Measurements from ENCODE around the gene EMP2.
"Not testable (repeated sequence)": the region's sequence is repeated elsewhere in the genome, so short reads cannot be mapped to it uniquely, and the experiment has no call there.

EMP2 gene

GRCh38 chr16:10547708-10548107, 32.7 kb downstream of the EMP2 start:
- DNase-seq = no peak

DNA sequence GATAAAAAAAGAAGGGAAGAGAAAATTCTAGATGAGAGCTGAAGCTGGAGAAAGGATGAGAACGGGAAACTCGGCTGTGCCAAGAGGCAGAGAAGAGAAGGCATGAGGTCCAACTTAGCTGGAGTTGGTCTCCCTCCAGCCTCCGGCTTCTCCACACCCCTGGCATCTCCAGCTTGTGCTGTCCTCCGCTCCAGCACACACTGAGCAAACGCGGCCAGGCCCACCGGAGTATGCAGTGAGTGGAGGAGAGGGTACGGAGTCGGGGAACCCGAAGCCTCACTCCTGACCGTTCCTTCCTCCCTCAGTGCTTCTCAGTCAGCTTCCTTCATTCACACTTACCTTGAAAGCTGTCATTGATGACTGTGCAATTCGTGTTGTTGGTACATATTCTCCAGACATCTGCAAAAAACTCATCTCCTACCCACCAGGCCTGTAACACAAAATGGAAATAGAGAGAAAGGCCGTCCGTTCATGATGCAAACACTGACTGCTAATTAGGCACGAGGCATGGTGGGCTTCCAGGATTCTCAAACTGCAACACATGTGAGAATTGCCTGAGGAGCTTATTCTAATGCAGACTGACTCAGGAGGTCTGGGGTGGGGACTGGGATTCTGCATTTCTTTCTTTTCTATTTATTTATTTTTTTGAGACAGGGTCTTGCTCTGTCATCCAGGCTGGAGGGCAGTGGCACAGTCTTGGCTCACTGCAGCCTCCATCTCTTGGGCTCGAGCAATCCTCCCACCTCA, 37.0 kb downstream of the EMP2 start:
- no peak for DNase-seq

- no peak for DNase-seq
Observed at GRCh38 chr16:10541366-10541765, 39.0 kb downstream of the EMP2 start.

- DNase-seq = no peak
Observed at GRCh38 chr16:10539793-10540192, 40.6 kb downstream of the EMP2 start.

- DNase-seq = no peak
Observed at GRCh38 chr16:10539236-10539635, 41.2 kb downstream of the EMP2 start.

DNA sequence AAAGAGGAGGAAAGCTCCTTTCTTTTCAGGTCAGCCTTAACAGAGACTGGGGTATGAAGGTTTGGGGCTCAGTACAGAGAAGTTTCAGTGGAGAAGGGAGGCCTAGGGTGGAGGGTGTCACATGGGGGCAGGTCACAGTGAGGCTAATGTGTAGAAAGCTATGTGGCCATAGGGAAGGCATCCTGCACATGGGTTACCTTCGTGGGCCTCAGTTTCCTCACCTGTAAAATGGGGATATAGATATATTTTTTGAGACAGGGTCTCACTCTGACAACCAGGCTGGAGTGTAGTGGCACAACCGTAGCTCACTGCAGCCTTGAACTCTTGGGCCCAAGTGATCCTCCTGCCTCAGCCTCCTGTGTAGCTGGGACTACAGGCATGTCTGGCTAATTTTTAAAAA, 41.8 kb downstream of the EMP2 start:
- DNase-seq = no peak

DNA sequence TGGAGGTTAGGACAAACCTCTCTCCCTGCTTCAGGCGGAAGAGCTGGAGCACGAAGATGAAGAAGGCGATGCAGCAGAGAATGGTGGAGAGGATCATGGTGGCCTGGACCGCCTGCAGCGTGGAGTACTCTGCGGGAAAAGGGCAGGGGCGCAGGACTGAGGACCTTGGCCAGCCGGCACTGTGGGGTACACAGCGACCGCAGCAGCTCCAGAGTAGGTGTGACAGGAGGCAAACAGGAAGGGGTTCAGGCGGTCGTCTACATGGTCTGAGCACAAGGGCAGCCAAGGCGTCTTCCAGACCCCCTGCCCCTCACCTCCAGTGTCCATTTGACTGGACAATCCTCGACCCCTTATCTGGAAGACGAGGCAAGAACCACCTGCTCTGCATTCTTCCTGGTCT, 42.5 kb downstream of the EMP2 start:
- no peak for DNase-seq

- DNase-seq = no peak
Observed at GRCh38 chr16:10536814-10537389, 43.5 kb downstream of the EMP2 start.

DNA sequence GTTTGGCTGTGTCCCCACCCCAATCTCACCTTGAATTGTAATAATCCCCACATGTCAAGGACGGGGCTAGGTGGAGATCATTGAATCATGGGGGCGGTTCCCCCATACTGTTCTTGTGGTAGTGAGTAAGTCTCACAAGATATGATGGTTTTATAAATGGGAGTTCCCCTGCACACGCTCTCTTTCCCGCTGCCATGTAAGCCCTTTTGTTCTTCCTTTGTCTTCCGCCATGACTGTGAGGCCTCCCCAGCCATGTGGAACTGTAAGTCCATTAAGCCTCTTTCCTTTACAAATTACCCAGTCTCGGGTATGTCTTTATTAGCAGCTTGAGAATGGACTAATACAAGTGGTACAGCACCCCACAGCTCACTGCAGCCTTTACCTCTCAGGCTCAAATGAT, 44.1 kb downstream of the EMP2 start:
- not testable (repeated sequence) for DNase-seq

GRCh38 chr16:10535461-10535860, 44.9 kb downstream of the EMP2 start:
- DNase-seq = no peak

DNA sequence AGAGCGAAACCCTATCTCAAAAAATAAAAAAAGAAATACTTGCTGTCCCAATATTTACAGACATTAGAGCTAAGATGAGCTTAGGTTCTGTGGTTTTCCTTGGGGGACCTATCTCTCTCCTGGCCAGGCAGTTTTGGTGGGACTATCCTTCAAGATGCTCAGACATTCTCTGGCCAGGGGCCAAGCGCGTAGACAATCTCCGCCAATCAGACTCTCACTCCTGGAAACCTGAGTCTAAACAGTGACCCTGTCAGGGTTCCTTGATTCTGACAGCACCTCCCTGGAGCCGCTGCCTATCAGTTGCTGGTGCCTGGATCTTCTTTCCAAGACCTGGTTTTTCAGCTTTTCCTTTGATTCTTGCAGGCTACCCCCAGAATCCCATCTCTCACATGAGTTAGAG, 45.6 kb downstream of the EMP2 start:
- no peak for DNase-seq

- not testable (repeated sequence) for DNase-seq
Observed at GRCh38 chr16:10533612-10534011, 46.8 kb downstream of the EMP2 start.

- DNase-seq = no peak
Observed at GRCh38 chr16:10531582-10531981, 48.8 kb downstream of the EMP2 start.

GRCh38 chr16:10530685-10531084, 49.7 kb downstream of the EMP2 start:
- no peak for DNase-seq

DNA sequence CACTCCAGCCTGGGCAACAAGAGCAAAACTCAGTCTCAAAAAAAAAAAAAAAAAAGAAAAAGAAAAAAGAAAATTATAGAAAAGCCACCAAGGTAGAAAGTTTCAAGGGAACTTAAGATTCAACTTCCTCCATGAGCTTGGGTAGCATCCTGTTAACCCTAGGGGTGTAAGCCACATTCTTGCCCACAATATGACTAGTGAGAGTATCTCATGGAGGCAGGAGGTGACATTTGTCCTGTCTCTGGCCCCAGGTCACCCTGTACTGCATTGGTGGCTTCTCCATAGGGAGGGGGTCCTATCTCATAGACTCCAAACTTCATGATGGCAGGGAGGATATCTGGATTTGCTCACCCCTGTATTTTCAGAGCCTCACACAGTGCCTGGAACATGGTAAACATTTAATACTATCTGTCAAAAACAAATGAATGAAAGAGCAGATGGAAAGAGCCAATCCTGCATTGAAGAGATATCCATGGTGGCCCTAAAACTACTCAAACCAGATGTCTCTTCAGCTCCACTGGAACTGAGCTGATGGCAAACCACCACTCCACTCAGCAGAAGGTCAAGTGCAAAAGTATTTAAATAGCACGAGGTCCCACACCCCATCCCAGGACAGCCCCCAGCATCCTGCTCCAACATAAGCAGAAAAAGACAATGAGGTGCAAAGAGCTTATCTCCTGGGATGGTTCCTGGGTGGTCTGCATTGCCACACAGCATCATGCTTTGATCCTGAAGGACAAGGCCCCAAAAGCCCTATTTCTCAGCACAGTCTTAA, 50.3 kb downstream of the EMP2 start:
- no peak for DNase-seq

GRCh38 chr16:10528635-10529034, 51.8 kb downstream of the EMP2 start:
- no peak for DNase-seq

DNA sequence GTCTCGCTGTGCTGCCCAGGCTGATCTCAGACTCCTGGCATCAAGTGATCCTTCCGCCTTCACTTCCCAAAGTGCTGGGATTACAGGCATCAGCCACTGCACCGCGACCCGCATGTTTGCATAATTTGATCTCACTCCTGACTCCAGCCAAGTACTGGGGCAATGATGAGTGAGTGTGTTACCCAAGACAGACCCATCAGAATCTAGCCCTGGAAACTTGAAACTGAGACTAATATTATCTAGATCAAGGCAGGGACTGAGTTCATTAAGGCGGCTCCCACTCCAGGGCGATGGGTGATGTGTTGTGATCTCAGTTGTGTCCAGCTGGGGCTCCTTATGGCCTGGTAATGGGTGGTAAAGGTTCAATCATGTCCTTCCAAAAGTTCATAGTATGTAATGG, 53.4 kb downstream of the EMP2 start:
- no peak for DNase-seq

- no peak for DNase-seq
Observed at GRCh38 chr16:10525214-10525825, 55.1 kb downstream of the EMP2 start.

DNA sequence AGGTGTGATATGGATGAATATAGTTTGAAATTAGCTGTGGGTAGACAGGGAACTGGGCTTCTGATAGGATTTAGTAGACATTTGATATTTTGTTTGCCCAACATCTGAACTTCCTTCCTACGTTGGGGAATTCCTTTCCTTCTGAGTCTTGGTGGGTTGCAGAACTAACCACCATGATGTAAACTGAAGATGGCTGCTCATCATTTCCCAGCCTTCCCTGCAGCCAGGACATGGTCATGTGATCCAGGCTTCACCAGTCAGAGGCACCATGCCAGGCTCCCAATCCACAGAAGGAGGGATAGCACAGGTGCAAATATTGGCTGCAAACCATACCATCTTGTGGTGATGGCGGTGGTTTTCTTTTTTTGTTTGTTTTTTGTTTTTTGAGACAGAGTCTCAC, 57.4 kb downstream of the EMP2 start:
- DNase-seq = no peak

- DNase-seq = no peak
Observed at GRCh38 chr16:10521681-10522274, 58.6 kb downstream of the EMP2 start.

GRCh38 chr16:10520869-10521578, 59.4 kb downstream of the EMP2 start:
- no peak for DNase-seq
